Stimulated activated naive B cell treated with anti-CD40 and anti-IgM and Interleukin-4, amounts not matched to agents 10 μg/mL and 1 μg/mL and 100 μg/mL, for 72 hours (primary cell): Measurements from ENCODE around the gene TUBB.
"Not testable (repeated sequence)": the region's sequence is repeated elsewhere in the genome, so short reads cannot be mapped to it uniquely, and the experiment has no call there.

Experiments
- ATAC-seq, 2 donors: fragments of 150-1000 bp; cut with Tn5 transposase; replicated peaks; 2 replicates each; pipeline ENCODE4 v1.10.0; 2021; ENCODE audit warnings: moderate library complexity in 1 of 2
- DNase-seq: peaks from one replicate; pipeline ENCODE4 v3.0.0; 2021
- H3K27ac Mint-ChIP-seq: one replicate; pipeline ENCODE4 v1.8.0; 2022; ENCODE audit warnings: mild to moderate bottlenecking, mixed read lengths
- H3K27me3 Mint-ChIP-seq, 2 donors: one replicate each; pipeline ENCODE4 v1.8.0; 2022; ENCODE audit warnings: mixed read lengths in 2 of 2
- H3K36me3 Mint-ChIP-seq, 2 donors: one replicate each; pipeline ENCODE4 v1.8.0; 2022; ENCODE audit warnings: mixed read lengths in 2 of 2, mild to moderate bottlenecking in 1 of 2
- H3K4me1 Mint-ChIP-seq, 2 donors: one replicate each; pipeline ENCODE4 v1.8.0; 2022; ENCODE audit warnings: mixed read lengths in 2 of 2, mild to moderate bottlenecking in 1 of 2
- H3K4me3 Mint-ChIP-seq, 2 donors: one replicate each; pipeline ENCODE4 v1.8.0; 2022; ENCODE audit warnings: mild to moderate bottlenecking in 2 of 2, mixed read lengths in 2 of 2, moderate library complexity in 1 of 2
- H3K9me3 Mint-ChIP-seq, 2 donors: one replicate each; pipeline ENCODE4 v1.8.0; 2022; ENCODE audit warnings: mixed read lengths in 2 of 2, mild to moderate bottlenecking in 1 of 2

The TUBB gene

DNA sequence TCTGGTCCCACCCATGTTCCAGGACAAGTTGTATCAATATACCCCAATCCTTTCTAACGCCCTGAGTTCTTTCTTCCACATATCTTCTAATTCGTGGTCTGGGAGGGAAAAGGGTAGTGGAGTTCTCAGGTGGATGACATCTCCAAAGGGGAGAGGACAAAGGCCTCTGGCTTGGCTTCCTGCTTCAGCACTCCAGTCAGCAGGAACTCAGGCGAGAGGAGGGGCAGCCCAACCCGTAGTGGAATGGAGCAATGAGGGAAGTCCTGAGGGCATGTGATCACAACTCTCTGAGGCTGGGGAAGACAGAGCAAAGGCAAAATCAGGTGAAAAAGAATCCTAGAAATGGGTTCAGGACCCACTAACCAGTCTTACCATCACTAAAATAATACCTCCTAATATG is 19.8 kb upstream of the TUBB start:
- Mint-ChIP-seq H3K9me3 (no peaks in the 10 kb centered on the region), H3K27me3 (no peaks in the 10 kb centered on the region), H3K4me3 (no peak overlapping the region), H3K4me1 (peaks cover 5 to 8% of the 10 kb centered on the region in 2 donors), H3K27ac (no peak overlapping the region), H3K36me3 (peaks cover 37 to 48% of the 10 kb centered on the region in 2 donors)
- DNase-seq (no peak), ATAC-seq (no peak)

GRCh38 chr6:30703011-30703410 is 17.1 kb upstream of the TUBB start:
- DNase-seq (no peak), ATAC-seq (no peak)
- Mint-ChIP-seq H3K36me3 (peaks cover 51 to 61% of the 10 kb centered on the region in 2 donors), H3K27me3 (no peaks in the 10 kb centered on the region), H3K4me1 (peaks cover 8 to 14% of the 10 kb centered on the region in 2 donors), H3K9me3 (no peaks in the 10 kb centered on the region), H3K4me3 (no peak overlapping the region), H3K27ac (no peak overlapping the region)

DNA sequence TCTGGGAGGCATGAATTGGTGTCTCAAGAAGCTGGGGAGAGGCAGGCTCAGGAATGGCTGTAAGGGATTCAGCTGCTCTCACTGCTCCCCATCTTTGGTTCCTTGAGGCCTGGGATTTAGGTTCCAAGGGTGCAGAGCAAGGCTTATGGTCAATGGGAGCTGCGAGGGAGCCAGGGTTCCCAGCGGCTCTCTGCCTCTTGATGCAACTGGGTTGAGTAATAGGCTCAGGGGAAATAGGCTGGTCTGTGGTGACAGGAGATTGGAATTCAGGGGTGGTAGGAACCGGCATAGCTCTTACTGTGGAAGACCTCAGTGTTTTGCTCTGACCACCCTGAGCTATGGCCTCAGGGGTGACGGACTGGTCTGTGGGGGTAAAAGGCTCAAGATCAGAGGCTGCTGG is 16.3 kb upstream of the TUBB start:
- H3K4me3 Mint-ChIP-seq, result no peak overlapping the region
- no peak for DNase-seq

GRCh38 chr6:30705620-30706019 is 14.5 kb upstream of the TUBB start:
- H3K36me3 Mint-ChIP-seq, result peaks cover 49 to 63% of the 10 kb centered on the region in 2 donors
- DNase-seq (no peak), ATAC-seq (no peak)
- H3K27ac Mint-ChIP-seq, result no peak overlapping the region
- no peaks in the 10 kb centered on the region for H3K27me3 Mint-ChIP-seq
- no peak overlapping the region for H3K4me3 Mint-ChIP-seq
- peaks cover 12 to 14% of the 10 kb centered on the region in 2 donors for H3K4me1 Mint-ChIP-seq
- H3K9me3 Mint-ChIP-seq, result no peaks in the 10 kb centered on the region

More for the DNA sequence above, 16.3 kb upstream of the TUBB start:
- Mint-ChIP-seq H3K27ac (peak overlapping the region; percentile 10), H3K27me3 (no peaks in the 10 kb centered on the region), H3K9me3 (no peaks in the 10 kb centered on the region), H3K4me1 (peaks cover 10 to 14% of the 10 kb centered on the region in 2 donors), H3K36me3 (peaks cover 53 to 65% of the 10 kb centered on the region in 2 donors)
- no peak for ATAC-seq

- no peaks in the 10 kb centered on the region for H3K27me3 Mint-ChIP-seq
- no peak for ATAC-seq
Measured at GRCh38 chr6:30707281-30707850, 12.8 kb upstream of the TUBB start.

GRCh38 chr6:30709101-30709868 is 10.9 kb upstream of the TUBB start:
- ATAC-seq (no peak), DNase-seq (no peak)
- Mint-ChIP-seq H3K4me3 (no peak overlapping the region), H3K4me1 (peaks cover 21 to 22% of the 10 kb centered on the region in 2 donors), H3K36me3 (peaks cover 53 to 69% of the 10 kb centered on the region in 2 donors), H3K27me3 (no peaks in the 10 kb centered on the region), H3K27ac (no peak overlapping the region), H3K9me3 (no peaks in the 10 kb centered on the region)

More at GRCh38 chr6:30707281-30707850, 12.8 kb upstream of the TUBB start:
- DNase-seq, result no peak
- H3K4me3 Mint-ChIP-seq, result no peak overlapping the region
- peaks cover 18 to 24% of the 10 kb centered on the region in 2 donors for H3K4me1 Mint-ChIP-seq
- no peak overlapping the region for H3K27ac Mint-ChIP-seq
- no peaks in the 10 kb centered on the region for H3K9me3 Mint-ChIP-seq
- H3K36me3 Mint-ChIP-seq, result peaks cover 59 to 74% of the 10 kb centered on the region in 2 donors

- no peaks in the 10 kb centered on the region for H3K27me3 Mint-ChIP-seq
- ATAC-seq, result peak; percentile 51 to 65
Measured at GRCh38 chr6:30711758-30712380, 8.3 kb upstream of the TUBB start.

GRCh38 chr6:30712441-30712945 is 7.7 kb upstream of the TUBB start:
- DNase-seq (no peak), ATAC-seq (no peak)
- Mint-ChIP-seq H3K27me3 (no peaks in the 10 kb centered on the region), H3K27ac (no peak overlapping the region), H3K9me3 (peaks cover 0 to 2% of the 10 kb centered on the region in 2 donors), H3K36me3 (peaks cover 45 to 72% of the 10 kb centered on the region in 2 donors), H3K4me1 (peaks cover 31 to 35% of the 10 kb centered on the region in 2 donors), H3K4me3 (no peak overlapping the region)

More at GRCh38 chr6:30711758-30712380, 8.3 kb upstream of the TUBB start:
- no peak for DNase-seq
- H3K36me3 Mint-ChIP-seq, result peaks cover 48 to 72% of the 10 kb centered on the region in 2 donors
- H3K4me1 Mint-ChIP-seq, result peaks cover 29 to 36% of the 10 kb centered on the region in 2 donors
- peaks cover 0 to 2% of the 10 kb centered on the region in 2 donors for H3K9me3 Mint-ChIP-seq
- peak overlapping the region; percentile 73 for H3K27ac Mint-ChIP-seq
- H3K4me3 Mint-ChIP-seq, result no peak overlapping the region

GRCh38 chr6:30714263-30714662 is 5.9 kb upstream of the TUBB start:
- no peaks in the 10 kb centered on the region for H3K27me3 Mint-ChIP-seq
- peaks cover 41 to 66% of the 10 kb centered on the region in 2 donors for H3K36me3 Mint-ChIP-seq
- no peak for ATAC-seq
- peaks cover 28 to 43% of the 10 kb centered on the region in 2 donors for H3K4me1 Mint-ChIP-seq
- peaks cover 0 to 2% of the 10 kb centered on the region in 2 donors for H3K9me3 Mint-ChIP-seq
- no peak overlapping the region for H3K27ac Mint-ChIP-seq
- no peak for DNase-seq
- H3K4me3 Mint-ChIP-seq, result no peak overlapping the region

GRCh38 chr6:30716879-30717128 is 3.3 kb upstream of the TUBB start:
- H3K36me3 Mint-ChIP-seq, result peaks cover 45 to 66% of the 10 kb centered on the region in 2 donors
- H3K4me3 Mint-ChIP-seq, result peak overlapping the region; percentile 86 to 98
- H3K27me3 Mint-ChIP-seq, result no peaks in the 10 kb centered on the region
- H3K4me1 Mint-ChIP-seq, result peaks cover 27 to 51% of the 10 kb centered on the region in 2 donors
- ATAC-seq (no peak), DNase-seq (no peak)
- H3K27ac Mint-ChIP-seq, result peak overlapping the region; percentile 99
- peaks cover 0 to 2% of the 10 kb centered on the region in 2 donors for H3K9me3 Mint-ChIP-seq

DNA sequence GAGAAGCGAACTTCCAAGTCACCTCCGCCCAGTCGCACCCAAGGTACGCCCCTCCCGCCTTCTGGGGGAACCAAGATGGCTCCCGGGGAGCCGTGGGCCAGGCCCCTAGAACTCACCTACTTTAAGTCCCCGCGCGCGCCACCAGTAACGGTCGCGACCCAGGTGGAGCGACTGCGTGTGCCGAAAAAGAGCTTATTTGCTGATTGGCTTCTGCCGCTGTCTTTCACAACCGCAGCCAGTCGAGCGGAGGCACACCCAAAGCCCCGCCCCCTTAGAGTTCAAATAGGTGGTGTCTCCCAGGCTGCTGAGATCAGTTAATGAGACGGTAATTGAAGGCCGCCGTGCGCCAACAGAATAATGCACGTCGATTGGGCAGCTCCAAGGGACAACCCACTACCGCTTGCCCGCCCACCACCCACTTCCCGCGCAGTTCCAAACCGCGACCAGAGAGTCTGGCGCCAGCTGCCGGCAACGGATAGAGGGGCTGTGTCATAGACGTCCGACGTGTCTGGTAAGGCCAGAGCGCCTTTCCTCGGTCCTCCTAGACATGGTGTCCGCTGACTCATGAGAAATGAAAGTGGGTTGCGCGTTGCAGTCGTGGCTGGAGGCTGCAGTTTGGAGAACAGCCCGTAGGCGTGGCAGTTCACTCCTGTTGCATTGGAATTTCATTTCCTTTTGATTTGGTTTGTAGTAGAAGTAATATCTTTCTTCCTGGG is 2.9 kb upstream of the TUBB start, which contains the start of gene MDC1:
Gene MDC1, minus strand, starts transcription at position 153 of the 716 bp plus-strand sequence. CDS start 2,106 bp downstream, outside the sequence.
- peak within 1 kb of the TSS; percentile 99 for H3K27ac Mint-ChIP-seq
- peaks cover 0 to 2% of the 10 kb centered on the region in 2 donors for H3K9me3 Mint-ChIP-seq
- peaks cover 45 to 66% of the 10 kb centered on the region in 2 donors for H3K36me3 Mint-ChIP-seq
- no peaks in the 10 kb centered on the region for H3K27me3 Mint-ChIP-seq
- DNase-seq, result peak; percentile 100
- peak; percentile 80 to 81 for ATAC-seq
- H3K4me1 Mint-ChIP-seq, result peaks cover 24 to 48% of the 10 kb centered on the region in 2 donors
- peak within 1 kb of the TSS; percentile 86 to 98 for H3K4me3 Mint-ChIP-seq

- H3K27ac Mint-ChIP-seq, result peak overlapping the region; percentile 99
- DNase-seq, ATAC-seq, H3K27me3 Mint-ChIP-seq, H3K9me3 Mint-ChIP-seq: not testable (repeated sequence)
- peak overlapping the region; percentile 86 to 98 for H3K4me3 Mint-ChIP-seq
- peaks cover 45 to 66% of the 10 kb centered on the region in 2 donors for H3K36me3 Mint-ChIP-seq
- H3K4me1 Mint-ChIP-seq, result peaks cover 24 to 49% of the 10 kb centered on the region in 2 donors
Measured at GRCh38 chr6:30717845-30718720, 2.1 kb upstream of the TUBB start.

DNA sequence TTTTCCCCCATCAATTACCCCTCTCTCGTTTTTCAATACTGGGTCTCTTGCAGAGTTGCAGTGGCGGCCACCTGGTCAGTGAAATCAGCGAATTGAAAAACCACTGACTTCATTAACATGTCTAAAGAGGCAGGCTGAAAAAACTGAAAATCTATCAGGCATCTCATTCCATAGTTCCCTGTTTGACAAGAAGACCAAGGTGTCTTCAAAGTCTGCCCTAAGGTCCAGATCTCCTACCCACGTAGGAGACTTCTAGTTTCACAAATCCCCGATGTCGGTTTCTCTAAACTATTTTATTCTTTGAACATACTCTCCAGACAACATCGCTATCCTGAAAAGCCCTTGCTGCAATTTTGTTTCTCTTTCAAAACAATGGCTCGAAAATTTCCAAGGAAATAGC is 796 bp upstream of the TUBB start:
- H3K4me3 Mint-ChIP-seq, result peak overlapping the region; percentile 86 to 95
- ATAC-seq, result no peak
- H3K27me3 Mint-ChIP-seq, result no peaks in the 10 kb centered on the region
- peaks cover 0 to 2% of the 10 kb centered on the region in 2 donors for H3K9me3 Mint-ChIP-seq
- H3K4me1 Mint-ChIP-seq, result peaks cover 34 to 60% of the 10 kb centered on the region in 2 donors
- peaks cover 50 to 71% of the 10 kb centered on the region in 2 donors for H3K36me3 Mint-ChIP-seq
- DNase-seq, result no peak
- H3K27ac Mint-ChIP-seq, result peak overlapping the region; percentile 93
